GM23338 (cell line): ENCODE results near the gene NUDT13. TPM values are rescaled to one million over a fixed set of nuclear protein-coding genes. Genes with fewer than 3 reads are reported as not detected.

ENCODE experiments used
- ATAC-seq: fragments of 200-7000 bp; cut with Tn5 transposase; 3 replicates; pipeline ENCODE4 v1.9.1; 2020
- DNase-seq: peaks from one replicate; pipeline ENCODE4 v3.0.0-alpha.2; 2015; ENCODE audit warnings: low spot score
- H2AFZ ChIP-seq: fragments of 200-600 bp; sonication (generic); 2 replicates; pipeline ENCODE4 v1.8.0; 2016; ENCODE audit warnings: antibody characterized with exemption, mild to moderate bottlenecking, moderate library complexity
- H3F3A ChIP-seq: fragments of 200-600 bp; sonication (generic); replicated peaks from 2 replicates; pipeline ENCODE4 v1.8.0; 2017; ENCODE audit warnings: antibody characterized with exemption, mixed run types, low read depth
- H3K27ac ChIP-seq: fragments of 200-600 bp; sonication (generic); 2 replicates; pipeline ENCODE4 v1.6.1; 2016; ENCODE audit warnings: low read depth
- H3K27me3 ChIP-seq: fragments of 200-600 bp; sonication (generic); 2 replicates; pipeline ENCODE4 v1.8.0; 2016; ENCODE audit warnings: mild to moderate bottlenecking, mixed run types, moderate library complexity; ENCODE audit not compliant: insufficient read depth
- H3K36me3 ChIP-seq: fragments of 200-600 bp; sonication (generic); 2 replicates; pipeline ENCODE4 v1.8.0; 2016; ENCODE audit warnings: mild to moderate bottlenecking; ENCODE audit not compliant: insufficient read depth
- H3K4me1 ChIP-seq: fragments of 200-600 bp; sonication (generic); 2 replicates; pipeline ENCODE4 v1.8.0; 2016; ENCODE audit warnings: mild to moderate bottlenecking, moderate library complexity; ENCODE audit not compliant: insufficient read depth
- H3K4me2 ChIP-seq: fragments of 200-600 bp; sonication (generic); 2 replicates; pipeline ENCODE4 v1.7.1; 2017; ENCODE audit warnings: mixed run types
- H3K4me3 ChIP-seq: fragments of 200-600 bp; sonication (generic); 2 replicates; pipeline ENCODE4 v1.6.1; 2016; ENCODE audit warnings: mixed run types
- H3K79me2 ChIP-seq: fragments of 200-600 bp; sonication (generic); replicated peaks from 2 replicates; pipeline ENCODE4 v1.8.0; 2017; ENCODE audit warnings: mild to moderate bottlenecking; ENCODE audit not compliant: insufficient read depth
- H3K9me2 ChIP-seq: fragments of 200-600 bp; sonication (generic); 2 replicates; pipeline ENCODE4 v1.8.0; 2017; ENCODE audit not compliant: insufficient read depth
- H4K20me1 ChIP-seq: fragments of 200-600 bp; sonication (generic); replicated peaks from 2 replicates; pipeline ENCODE4 v1.8.0; 2017; ENCODE audit warnings: mild to moderate bottlenecking; ENCODE audit not compliant: insufficient read depth
- H3K27ac Mint-ChIP-seq: 2 replicates; pipeline ENCODE4 v1.8.0; 2020; ENCODE audit warnings: inconsistent platforms, mild to moderate bottlenecking, moderate library complexity, mixed read lengths
- H3K27me3 Mint-ChIP-seq: 3 replicates; pipeline ENCODE4 v1.8.0; 2022; ENCODE audit warnings: low read depth, mild to moderate bottlenecking, moderate library complexity, mixed read lengths, inconsistent platforms; ENCODE audit not compliant: insufficient read depth, poor library complexity
- H3K36me3 Mint-ChIP-seq: 3 replicates; pipeline ENCODE4 v1.8.0; 2021; ENCODE audit warnings: low read depth, mild to moderate bottlenecking, inconsistent platforms, moderate library complexity, mixed read lengths
- H3K4me1 Mint-ChIP-seq: 3 replicates; pipeline ENCODE4 v1.8.0; 2020; ENCODE audit warnings: mild to moderate bottlenecking, inconsistent platforms, mixed read lengths
- H3K4me3 Mint-ChIP-seq: 3 replicates; pipeline ENCODE4 v1.8.0; 2021; ENCODE audit warnings: moderate library complexity, mild to moderate bottlenecking, inconsistent platforms, mixed read lengths
- H3K9me3 Mint-ChIP-seq: 3 replicates; pipeline ENCODE4 v1.8.0; 2020; ENCODE audit warnings: moderate library complexity, mild to moderate bottlenecking, inconsistent platforms, mixed read lengths
- EZH2 ChIP-seq: fragments of 200-600 bp; sonication (generic); IDR thresholded peaks from one replicate; pipeline ENCODE4 v1.8.0; 2017; ENCODE audit warnings: antibody characterized with exemption, mild to moderate bottlenecking, low read depth; ENCODE audit not compliant: unreplicated experiment
- ZNF114 ChIP-seq: fragments of 250-450 bp; sonication (Bioruptor Pico); IDR thresholded peaks from 2 replicates; pipeline ENCODE4 v1.5.0; 2020; ENCODE audit warnings: mild to moderate bottlenecking, moderate library complexity
- ZNF331 ChIP-seq: fragments of 250-450 bp; sonication (Bioruptor Pico); IDR thresholded peaks from 2 replicates; pipeline ENCODE4 v1.5.0; 2020; ENCODE audit warnings: low read depth, mild to moderate bottlenecking, moderate library complexity
- polyA plus RNA-seq: library from polyadenylated mRNA; unstranded; fragments of >200 nt; fragmentation: Nextera tagmentation; extraction: Ambion mirVana; gene quantifications from 2 replicates; pipeline ENCODE4 v1.2.1, GENCODE V29; 2016
- total RNA-seq: library from RNA; depleted of rRNA; stranded (reverse); fragments of >200 nt; shearing (Covaris generic); gene quantifications from 2 replicates; pipeline ENCODE4 v1.2.3, GENCODE V29; 2014
- TF ChIP-seq, protein P1 (sequence below): fragments of 250-450 bp; sonication (Bioruptor Pico); IDR thresholded peaks from 2 replicates; pipeline ENCODE4 v1.5.0; 2020; ENCODE audit warnings: mild to moderate bottlenecking, moderate library complexity
- TF ChIP-seq, protein P2 (sequence below), 2 experiments: fragments of 200-600 bp in 1 of 2; sonication (generic) in 1 of 2; conservative IDR thresholded peaks; 2 replicates each; pipeline versions ENCODE4 v1.5.1 to v1.6.1; 2016 to 2017; ENCODE audit warnings: antibody characterized with exemption in 2 of 2, low read depth in 2 of 2, mild to moderate bottlenecking in 2 of 2, moderate library complexity in 1 of 2

Gene NUDT13
- total and polyA plus RNA-seq, 2 experiments from 2014 or later: 1.4 to 2.2 TPM

DNA sequence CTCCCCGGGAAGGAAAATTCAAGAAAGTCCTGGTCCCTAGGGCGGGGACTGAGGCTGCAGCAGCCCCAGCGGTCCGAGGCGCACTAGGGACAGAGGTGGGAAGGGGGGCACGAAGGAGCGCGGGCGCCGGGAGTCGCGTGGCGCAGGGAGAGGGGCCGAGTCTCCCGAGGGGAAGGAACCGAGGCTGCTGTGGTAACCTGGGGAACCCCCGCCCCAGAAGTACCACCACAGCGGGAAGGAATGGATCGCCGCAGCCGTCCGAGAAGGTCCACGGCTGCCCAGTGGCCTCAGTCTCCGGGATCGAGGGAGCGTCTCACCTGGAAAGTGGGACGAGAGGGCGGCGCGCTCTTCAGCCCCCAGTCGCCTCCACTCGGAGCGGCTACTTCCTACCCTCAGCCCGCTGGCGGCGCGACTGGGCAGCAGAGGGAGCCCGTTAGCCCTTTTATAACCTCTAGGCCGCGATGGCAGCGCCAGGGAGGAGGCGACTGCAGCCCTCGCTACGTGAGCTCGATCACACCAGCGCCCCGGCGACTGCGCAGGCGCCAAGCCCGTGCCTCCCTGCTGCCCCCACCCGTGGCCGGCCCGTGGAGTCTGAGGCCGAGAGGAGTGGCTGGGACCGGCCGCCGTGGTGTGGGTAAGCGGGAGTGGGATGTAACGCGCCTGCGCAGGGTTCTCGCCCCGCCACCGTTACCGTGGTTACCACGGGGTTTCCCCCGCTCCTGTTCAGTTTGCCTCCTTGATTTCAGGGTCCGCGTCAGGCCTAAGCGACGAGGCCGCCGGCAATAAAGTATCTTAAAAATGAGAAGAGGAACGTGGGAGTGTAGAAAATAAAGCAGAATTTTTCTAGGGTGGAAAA is 13.6 kb upstream of the NUDT13 start, which contains the start of gene P4HA1 (continued):
- TF ChIP-seq, protein P1, sequence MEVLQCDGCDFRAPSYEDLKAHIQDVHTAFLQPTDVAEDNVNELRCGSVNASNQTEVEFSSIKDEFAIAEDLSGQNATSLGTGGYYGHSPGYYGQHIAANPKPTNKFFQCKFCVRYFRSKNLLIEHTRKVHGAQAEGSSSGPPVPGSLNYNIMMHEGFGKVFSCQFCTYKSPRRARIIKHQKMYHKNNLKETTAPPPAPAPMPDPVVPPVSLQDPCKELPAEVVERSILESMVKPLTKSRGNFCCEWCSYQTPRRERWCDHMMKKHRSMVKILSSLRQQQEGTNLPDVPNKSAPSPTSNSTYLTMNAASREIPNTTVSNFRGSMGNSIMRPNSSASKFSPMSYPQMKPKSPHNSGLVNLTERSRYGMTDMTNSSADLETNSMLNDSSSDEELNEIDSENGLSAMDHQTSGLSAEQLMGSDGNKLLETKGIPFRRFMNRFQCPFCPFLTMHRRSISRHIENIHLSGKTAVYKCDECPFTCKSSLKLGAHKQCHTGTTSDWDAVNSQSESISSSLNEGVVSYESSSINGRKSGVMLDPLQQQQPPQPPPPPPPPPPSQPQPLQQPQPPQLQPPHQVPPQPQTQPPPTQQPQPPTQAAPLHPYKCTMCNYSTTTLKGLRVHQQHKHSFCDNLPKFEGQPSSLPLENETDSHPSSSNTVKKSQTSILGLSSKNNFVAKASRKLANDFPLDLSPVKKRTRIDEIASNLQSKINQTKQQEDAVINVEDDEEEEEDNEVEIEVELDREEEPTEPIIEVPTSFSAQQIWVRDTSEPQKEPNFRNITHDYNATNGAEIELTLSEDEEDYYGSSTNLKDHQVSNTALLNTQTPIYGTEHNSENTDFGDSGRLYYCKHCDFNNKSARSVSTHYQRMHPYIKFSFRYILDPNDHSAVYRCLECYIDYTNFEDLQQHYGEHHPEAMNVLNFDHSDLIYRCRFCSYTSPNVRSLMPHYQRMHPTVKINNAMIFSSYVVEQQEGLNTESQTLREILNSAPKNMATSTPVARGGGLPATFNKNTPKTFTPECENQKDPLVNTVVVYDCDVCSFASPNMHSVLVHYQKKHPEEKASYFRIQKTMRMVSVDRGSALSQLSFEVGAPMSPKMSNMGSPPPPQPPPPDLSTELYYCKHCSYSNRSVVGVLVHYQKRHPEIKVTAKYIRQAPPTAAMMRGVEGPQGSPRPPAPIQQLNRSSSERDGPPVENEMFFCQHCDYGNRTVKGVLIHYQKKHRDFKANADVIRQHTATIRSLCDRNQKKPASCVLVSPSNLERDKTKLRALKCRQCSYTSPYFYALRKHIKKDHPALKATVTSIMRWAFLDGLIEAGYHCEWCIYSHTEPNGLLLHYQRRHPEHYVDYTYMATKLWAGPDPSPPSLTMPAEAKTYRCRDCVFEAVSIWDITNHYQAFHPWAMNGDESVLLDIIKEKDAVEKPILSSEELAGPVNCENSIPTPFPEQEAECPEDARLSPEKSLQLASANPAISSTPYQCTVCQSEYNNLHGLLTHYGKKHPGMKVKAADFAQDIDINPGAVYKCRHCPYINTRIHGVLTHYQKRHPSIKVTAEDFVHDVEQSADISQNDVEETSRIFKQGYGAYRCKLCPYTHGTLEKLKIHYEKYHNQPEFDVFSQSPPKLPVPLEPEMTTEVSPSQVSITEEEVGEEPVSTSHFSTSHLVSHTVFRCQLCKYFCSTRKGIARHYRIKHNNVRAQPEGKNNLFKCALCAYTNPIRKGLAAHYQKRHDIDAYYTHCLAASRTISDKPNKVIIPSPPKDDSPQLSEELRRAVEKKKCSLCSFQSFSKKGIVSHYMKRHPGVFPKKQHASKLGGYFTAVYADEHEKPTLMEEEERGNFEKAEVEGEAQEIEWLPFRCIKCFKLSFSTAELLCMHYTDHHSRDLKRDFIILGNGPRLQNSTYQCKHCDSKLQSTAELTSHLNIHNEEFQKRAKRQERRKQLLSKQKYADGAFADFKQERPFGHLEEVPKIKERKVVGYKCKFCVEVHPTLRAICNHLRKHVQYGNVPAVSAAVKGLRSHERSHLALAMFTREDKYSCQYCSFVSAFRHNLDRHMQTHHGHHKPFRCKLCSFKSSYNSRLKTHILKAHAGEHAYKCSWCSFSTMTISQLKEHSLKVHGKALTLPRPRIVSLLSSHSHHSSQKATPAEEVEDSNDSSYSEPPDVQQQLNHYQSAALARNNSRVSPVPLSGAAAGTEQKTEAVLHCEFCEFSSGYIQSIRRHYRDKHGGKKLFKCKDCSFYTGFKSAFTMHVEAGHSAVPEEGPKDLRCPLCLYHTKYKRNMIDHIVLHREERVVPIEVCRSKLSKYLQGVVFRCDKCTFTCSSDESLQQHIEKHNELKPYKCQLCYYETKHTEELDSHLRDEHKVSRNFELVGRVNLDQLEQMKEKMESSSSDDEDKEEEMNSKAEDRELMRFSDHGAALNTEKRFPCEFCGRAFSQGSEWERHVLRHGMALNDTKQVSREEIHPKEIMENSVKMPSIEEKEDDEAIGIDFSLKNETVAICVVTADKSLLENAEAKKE: no peak
- no peak for TF ChIP-seq EZH2
- TF ChIP-seq, protein P2, sequence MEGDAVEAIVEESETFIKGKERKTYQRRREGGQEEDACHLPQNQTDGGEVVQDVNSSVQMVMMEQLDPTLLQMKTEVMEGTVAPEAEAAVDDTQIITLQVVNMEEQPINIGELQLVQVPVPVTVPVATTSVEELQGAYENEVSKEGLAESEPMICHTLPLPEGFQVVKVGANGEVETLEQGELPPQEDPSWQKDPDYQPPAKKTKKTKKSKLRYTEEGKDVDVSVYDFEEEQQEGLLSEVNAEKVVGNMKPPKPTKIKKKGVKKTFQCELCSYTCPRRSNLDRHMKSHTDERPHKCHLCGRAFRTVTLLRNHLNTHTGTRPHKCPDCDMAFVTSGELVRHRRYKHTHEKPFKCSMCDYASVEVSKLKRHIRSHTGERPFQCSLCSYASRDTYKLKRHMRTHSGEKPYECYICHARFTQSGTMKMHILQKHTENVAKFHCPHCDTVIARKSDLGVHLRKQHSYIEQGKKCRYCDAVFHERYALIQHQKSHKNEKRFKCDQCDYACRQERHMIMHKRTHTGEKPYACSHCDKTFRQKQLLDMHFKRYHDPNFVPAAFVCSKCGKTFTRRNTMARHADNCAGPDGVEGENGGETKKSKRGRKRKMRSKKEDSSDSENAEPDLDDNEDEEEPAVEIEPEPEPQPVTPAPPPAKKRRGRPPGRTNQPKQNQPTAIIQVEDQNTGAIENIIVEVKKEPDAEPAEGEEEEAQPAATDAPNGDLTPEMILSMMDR (conservative IDR thresholded peaks at IDR 0.05; ENCODE audit: low read depth in 2 of 2): peak; percentile 44 to 80
- no peak for TF ChIP-seq ZNF331

DNA sequence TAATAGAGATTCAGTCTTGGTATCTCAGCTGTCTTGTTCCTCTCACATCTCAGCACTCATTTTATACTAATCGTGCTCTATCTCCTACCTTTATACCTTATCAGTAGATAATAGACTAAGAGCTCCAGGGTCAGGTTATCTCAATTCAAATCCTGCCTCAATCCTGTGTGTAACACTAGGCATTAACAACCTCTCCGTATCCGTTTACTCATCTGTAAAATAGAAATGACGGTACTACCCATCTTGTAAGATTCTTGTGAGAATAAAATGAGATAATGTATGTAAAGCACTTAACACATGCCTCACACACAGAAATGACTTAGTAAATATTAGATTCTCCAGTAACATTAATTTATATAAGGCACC is 13.0 kb upstream of the NUDT13 start:
- Histone ChIP-seq H3K4me1 (peaks cover 12% of the 10 kb centered on the region), H3K9me2 (no peaks in the 10 kb centered on the region), H3K36me3 (no peaks in the 10 kb centered on the region), H3K4me3 (peak overlapping the region; percentile 62), H3K27ac (no peak overlapping the region), H3K27me3 (no peaks in the 10 kb centered on the region), H3F3A (no peaks in the 10 kb centered on the region), H3K4me2 (peak overlapping the region; percentile 76), H3K79me2 (peaks cover 22% of the 10 kb centered on the region), H4K20me1 (no peaks in the 10 kb centered on the region), H2AFZ (peak overlapping the region; percentile 28; the same call in 1 of the 2 replicates)
- no peaks in the 10 kb centered on the region for H3K36me3 Mint-ChIP-seq
- peaks cover 19% of the 10 kb centered on the region; the same call in 2 of the 3 replicates for H3K4me1 Mint-ChIP-seq
- TF ChIP-seq ZNF331 (no peak), ZNF114 (no peak)
- TF ChIP-seq, protein P1: no peak
- DNase-seq: no peak
- H3K4me3 Mint-ChIP-seq: peak overlapping the region; percentile 88
- H3K27me3 Mint-ChIP-seq: peaks cover 7% of the 10 kb centered on the region
- H3K27ac Mint-ChIP-seq: no peak overlapping the region
- no peaks in the 10 kb centered on the region for H3K9me3 Mint-ChIP-seq
- no peak for ATAC-seq
